Psoas muscle (tissue), 8 donors: Measurements from ENCODE around the gene NPM3. TPM values are rescaled to one million over a fixed set of nuclear protein-coding genes. Genes with fewer than 3 reads are reported as not detected.

Source experiments
- ATAC-seq, 4 donors: fragments of 200-7000 bp; cut with Tn5 transposase; one replicate each; pipeline ENCODE4 v1.9.1; 2020; ENCODE audit warnings: moderate library complexity in 3 of 4, mild to moderate bottlenecking in 2 of 4
- DNase-seq, 2 donors: peaks; one replicate each; pipeline ENCODE4 v3.0.0-alpha.2; 2020
- H3K27ac ChIP-seq: fragments of 200-600 bp; one replicate; pipeline ENCODE4 v1.8.0; 2022
- H3K27me3 ChIP-seq, 3 donors: fragments of 200-600 bp in 1 of 3; one replicate each; pipeline versions ENCODE4 v1.6.1 to v1.8.0; 2013 to 2022; ENCODE audit warnings: low read length in 2 of 3, mild to moderate bottlenecking in 2 of 3, moderate library complexity in 1 of 3; ENCODE audit not compliant: insufficient read depth in 3 of 3
- H3K36me3 ChIP-seq, 2 donors: fragments of 200-600 bp in 1 of 2; one replicate each; pipeline versions ENCODE4 v1.6.1 to v1.8.0; 2013 to 2022; ENCODE audit warnings: low read depth in 1 of 2, mild to moderate bottlenecking in 1 of 2, moderate library complexity in 1 of 2; ENCODE audit not compliant: insufficient read depth in 1 of 2
- H3K4me1 ChIP-seq: fragments of 200-600 bp; one replicate; pipeline ENCODE4 v1.8.0; 2022
- H3K4me3 ChIP-seq: fragments of 200-600 bp; one replicate; pipeline ENCODE4 v1.8.0; 2022; ENCODE audit warnings: mild to moderate bottlenecking
- H3K9me3 ChIP-seq: fragments of 200-600 bp; one replicate; pipeline ENCODE4 v1.8.0; 2022
- WGBS, 3 donors: extraction: QIAGEN DNeasy Blood & Tissue Kit; methylation state at CpG; one replicate each; pipeline versions ENCODE4 v1.1.6 to v1.1.7; 2013; 5-methylcytosine and 5-hydroxymethylcytosine counted together
- intact Hi-C, 2 donors: fragments of 100-400 bp; cut with DNase I; formaldehyde crosslinking; loops; one replicate each; pipeline versions ENCODE4 v1.11.0 to v1.14.2; 2022
- polyA plus RNA-seq, 3 donors: library from polyadenylated mRNA; stranded (reverse); fragments of 200-250 nt; gene quantifications; one replicate each; pipeline ENCODE4 v1.2.3, GENCODE V29; 2013
- total RNA-seq, 4 donors: library from RNA; stranded (reverse); fragmentation: NEBNext Ultra II Directional in 2 of 4; extraction: Animal tissue kit (Norgen Biotek cat#: 25700) in 2 of 4; gene quantifications; one replicate each; pipeline versions ENCODE4 v1.2.1 to v1.2.4, GENCODE V29; 2021 to 2023
- TF ChIP-seq, protein P1 (sequence below): fragments of 200-600 bp; IDR thresholded peaks from one replicate; pipeline ENCODE4 v1.8.0; 2022; ENCODE audit warnings: antibody characterized with exemption
- donor health status: healthy with polysubstance abuse.
- donor health status: DM: no; HTN: no; CAD: no; lungs with moderate emphysema.
- donor health status: Bipolar disorder and iron deficiency.
- donor health status: healthy.
- donor health status: DM: yes; HTN: yes; CAD: no.
- donor health status: DM: no; HTN: no; CAD: no.
- donor health status: DM: no; HTN: no; CAD: no.
- donor health status: DM: yes; HTN: yes; CAD: no.

The NPM3 gene
- total and polyA plus RNA-seq, 7 donors = 12.3 to 52.6 (median 18.5) TPM

DNA sequence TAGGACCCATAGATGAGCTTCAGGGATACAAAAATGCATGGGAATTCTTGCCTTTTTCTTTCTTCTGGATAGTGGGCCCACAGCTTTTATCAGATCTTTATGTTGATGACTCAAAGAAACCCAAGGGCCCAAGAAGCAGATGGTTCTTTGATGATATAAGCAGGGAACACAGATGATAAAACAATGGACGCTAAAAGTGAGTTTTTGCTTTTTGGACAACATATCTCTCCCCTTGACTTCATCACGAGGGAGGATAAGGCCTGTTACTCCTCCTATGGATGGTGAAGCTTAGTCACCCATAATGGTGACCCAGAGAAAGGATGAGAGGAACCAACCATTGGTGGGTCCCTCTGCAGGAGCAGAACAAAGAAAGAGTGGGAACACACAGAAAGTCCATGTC, 41.5 kb upstream of the NPM3 start:
- intact Hi-C loops = no loop called here

DNA sequence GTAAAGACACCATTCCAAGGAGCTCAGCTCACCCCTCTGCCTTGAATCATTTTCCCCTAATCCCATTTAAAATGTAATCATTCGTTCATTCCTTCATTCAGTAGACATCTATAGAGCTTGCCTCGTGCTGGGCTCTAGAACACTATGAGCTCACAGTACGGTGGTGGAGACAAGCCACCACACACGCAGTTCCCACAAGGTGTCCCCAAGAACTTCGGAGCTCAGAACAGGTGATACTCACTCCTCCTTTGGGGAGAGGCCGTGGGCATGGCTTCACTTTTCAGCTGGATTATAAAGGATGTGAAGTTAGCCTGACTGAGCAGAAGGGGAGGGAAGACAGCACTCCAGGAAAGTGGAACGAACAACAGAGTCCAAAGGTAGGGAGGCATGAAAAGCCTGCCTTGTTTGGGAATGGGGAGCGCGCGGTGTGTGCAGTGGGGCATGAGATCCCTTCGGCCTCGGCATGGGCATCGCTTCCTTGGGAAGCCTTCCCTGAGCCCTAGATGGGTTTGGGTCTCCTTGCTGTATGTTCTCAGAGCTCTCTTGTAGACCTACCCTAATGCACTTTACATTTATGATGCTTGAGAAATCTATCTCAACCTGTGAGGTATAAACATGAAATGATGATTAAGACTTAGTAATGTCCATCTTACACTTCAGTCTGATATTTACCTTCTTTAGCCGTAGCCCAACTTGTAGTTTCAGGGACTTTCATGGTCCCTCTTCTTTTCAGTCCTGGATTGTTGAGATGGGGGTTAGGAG, 35.8 kb upstream of the NPM3 start:
- ATAC-seq = peak; percentile 32 to 38 (median 35)
- TF ChIP-seq, protein P1, sequence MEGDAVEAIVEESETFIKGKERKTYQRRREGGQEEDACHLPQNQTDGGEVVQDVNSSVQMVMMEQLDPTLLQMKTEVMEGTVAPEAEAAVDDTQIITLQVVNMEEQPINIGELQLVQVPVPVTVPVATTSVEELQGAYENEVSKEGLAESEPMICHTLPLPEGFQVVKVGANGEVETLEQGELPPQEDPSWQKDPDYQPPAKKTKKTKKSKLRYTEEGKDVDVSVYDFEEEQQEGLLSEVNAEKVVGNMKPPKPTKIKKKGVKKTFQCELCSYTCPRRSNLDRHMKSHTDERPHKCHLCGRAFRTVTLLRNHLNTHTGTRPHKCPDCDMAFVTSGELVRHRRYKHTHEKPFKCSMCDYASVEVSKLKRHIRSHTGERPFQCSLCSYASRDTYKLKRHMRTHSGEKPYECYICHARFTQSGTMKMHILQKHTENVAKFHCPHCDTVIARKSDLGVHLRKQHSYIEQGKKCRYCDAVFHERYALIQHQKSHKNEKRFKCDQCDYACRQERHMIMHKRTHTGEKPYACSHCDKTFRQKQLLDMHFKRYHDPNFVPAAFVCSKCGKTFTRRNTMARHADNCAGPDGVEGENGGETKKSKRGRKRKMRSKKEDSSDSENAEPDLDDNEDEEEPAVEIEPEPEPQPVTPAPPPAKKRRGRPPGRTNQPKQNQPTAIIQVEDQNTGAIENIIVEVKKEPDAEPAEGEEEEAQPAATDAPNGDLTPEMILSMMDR = no peak
- Histone ChIP-seq H3K27ac (peak overlapping the region; percentile 93), H3K9me3 (no peaks in the 10 kb centered on the region), H3K27me3 (no peaks in the 10 kb centered on the region), H3K4me1 (peaks cover 24% of the 10 kb centered on the region), H3K4me3 (peak overlapping the region; percentile 93), H3K36me3 (no peaks in the 10 kb centered on the region)
- WGBS, 3 donors = 21 to 22% (median 21%) methylated on average over 14 of the region's 14 CpGs
- no peak for DNase-seq
- intact Hi-C loops = loop anchor here (5.0 kb wide), 2 partner anchors 333 to 823 kb away; partner anchors contain the start of genes NOLC1 (in 1 of the 2) and TRIM8 (in 1 of the 2)

More for the DNA sequence above, 41.5 kb upstream of the NPM3 start:
- 58 to 91% (median 87%) methylated on average over 2 of the region's 2 CpGs for WGBS, 3 donors
- H3K9me3 ChIP-seq = no peaks in the 10 kb centered on the region
- DNase-seq = no peak
- H3K4me3 ChIP-seq = no peak overlapping the region
- peaks cover 0 to 19% of the 10 kb centered on the region in 2 donors for H3K36me3 ChIP-seq
- no peak for ATAC-seq
- H3K27me3 ChIP-seq = no peaks in the 10 kb centered on the region
- no peak overlapping the region for H3K27ac ChIP-seq
- TF ChIP-seq, protein P1 = no peak
- no peaks in the 10 kb centered on the region for H3K4me1 ChIP-seq

DNA sequence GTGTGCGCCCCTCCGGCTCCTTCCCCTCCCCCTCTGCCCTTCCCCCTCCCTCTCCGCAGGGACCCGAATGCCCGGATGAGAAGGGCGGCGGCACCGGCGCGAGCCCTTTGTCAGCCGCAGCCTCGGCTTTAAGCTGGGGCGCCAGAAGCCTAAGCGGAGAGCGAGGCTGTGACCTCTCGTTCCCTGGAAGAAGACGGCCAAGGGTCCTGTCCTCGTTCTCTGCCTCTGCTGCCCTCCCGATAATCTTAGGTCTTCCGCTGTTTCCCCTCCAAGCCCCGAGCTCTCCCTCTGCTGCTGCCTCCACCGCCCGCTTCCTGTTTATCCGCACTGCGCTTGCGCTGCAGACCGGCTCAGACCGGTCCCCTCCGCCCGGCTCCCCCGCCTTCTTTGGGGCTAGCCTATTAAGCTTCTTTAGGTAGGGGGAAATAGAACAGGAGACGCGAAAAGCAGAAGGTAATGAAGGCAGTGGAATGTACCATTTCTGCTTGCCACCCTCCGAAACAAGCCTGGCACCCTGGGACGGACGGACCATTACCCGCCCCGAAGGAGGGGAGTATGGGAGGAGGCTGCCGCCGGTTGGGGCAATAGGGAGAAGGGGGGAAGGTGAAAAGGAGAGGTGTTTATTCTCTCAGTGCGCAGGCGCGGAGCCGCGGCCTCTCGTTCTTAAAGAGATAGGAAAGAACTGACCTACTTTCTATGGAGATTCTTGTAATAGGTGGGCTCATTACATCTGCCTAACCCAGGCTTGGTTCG, 35.0 kb upstream of the NPM3 start, which contains the start of gene OGA:
Gene OGA, minus strand, starts transcription at position 326 of the 753 bp plus-strand sequence. CDS start 422 bp downstream, outside the sequence.
- intact Hi-C loops = loop anchor here (5.0 kb wide), 2 partner anchors 334 to 824 kb away; partner anchors contain the start of genes NOLC1 (in 1 of the 2) and TRIM8 (in 1 of the 2)
- peaks cover 32% of the 10 kb centered on the region for H3K4me1 ChIP-seq
- DNase-seq = peak; percentile 98 to 99

DNA sequence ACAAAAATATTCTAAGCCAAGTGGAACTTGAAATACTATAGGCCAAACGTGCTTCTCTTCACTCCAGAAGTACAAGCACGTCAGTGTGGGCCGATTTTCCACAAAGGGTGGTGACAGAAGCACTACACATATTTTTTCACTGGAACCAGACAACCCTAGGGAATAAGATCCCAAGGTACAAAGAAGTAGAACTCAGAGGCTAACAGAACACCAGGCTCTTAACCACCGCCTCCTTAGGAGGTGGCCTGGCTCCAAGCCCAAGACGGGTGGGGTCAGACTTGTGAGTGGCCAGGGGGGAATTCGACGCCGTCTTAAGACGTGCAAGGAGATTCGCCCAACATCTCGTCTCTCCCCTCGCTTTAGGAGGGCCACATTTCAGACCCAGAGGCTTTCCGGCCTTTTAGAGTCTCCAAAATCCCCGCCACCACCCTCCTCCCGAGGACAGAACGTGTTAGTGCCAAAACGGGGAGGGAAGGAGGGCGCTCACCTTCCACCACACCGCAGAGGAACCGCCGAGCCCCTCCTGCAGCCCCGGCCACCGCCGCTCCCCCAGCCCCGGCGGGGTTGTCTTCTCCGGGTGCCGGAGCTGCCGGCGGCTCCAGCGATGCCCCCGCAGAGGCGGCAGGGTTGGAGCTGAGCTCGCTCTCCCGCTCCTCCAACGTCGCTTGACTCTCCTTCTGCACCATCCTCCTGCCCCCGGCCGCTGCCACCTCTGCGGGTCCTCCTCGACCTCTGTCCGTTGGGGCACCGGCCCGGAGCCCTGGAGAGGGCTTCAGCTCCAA, 34.3 kb upstream of the NPM3 start:
- TF ChIP-seq, protein P1 = no peak
- DNase-seq = peak; percentile 86 to 96
- H3K36me3 ChIP-seq = peaks cover 0 to under 1% of the 10 kb centered on the region in 2 donors
- WGBS, 3 donors = 0 to 1% (median 0%) methylated on average over 40 to 44 of the region's 44 CpGs
- peaks cover 39% of the 10 kb centered on the region for H3K4me1 ChIP-seq
- H3K27me3 ChIP-seq = no peaks in the 10 kb centered on the region
- intact Hi-C loops = loop anchor here (5.0 kb wide), 2 partner anchors 335 to 825 kb away; partner anchors contain the start of genes NOLC1 (in 1 of the 2) and TRIM8 (in 1 of the 2)
- H3K27ac ChIP-seq = peak overlapping the region; percentile 93
- H3K9me3 ChIP-seq = no peaks in the 10 kb centered on the region
- peak overlapping the region; percentile 93 for H3K4me3 ChIP-seq
- peak; percentile 17 to 68 (median 56) for ATAC-seq

More for the DNA sequence above, 35.0 kb upstream of the NPM3 start, which contains the start of gene OGA:
- Histone ChIP-seq H3K36me3 (no peaks in the 10 kb centered on the region), H3K9me3 (no peaks in the 10 kb centered on the region), H3K27ac (peak within 1 kb of the TSS; percentile 93), H3K27me3 (no peaks in the 10 kb centered on the region), H3K4me3 (peak within 1 kb of the TSS; percentile 93)
- TF ChIP-seq, protein P1 = no peak
- WGBS, 3 donors = 0% methylated on average over 40 to 47 of the region's 47 CpGs
- ATAC-seq = peak; percentile 90 to 97 (median 94)
